Stomach smooth muscle (tissue), 2 donors: ENCODE measurements around the gene HTD2.
"Not testable (repeated sequence)": the region's sequence is repeated elsewhere in the genome, so short reads cannot be mapped to it uniquely, and the experiment has no call there.

Experiments
- H3K27ac ChIP-seq: one replicate; pipeline ENCODE4 v1.7.0; 2013; ENCODE audit warnings: mild to moderate bottlenecking, low read length, inconsistent platforms
- H3K27me3 ChIP-seq, 2 donors: one replicate each; pipeline ENCODE4 v1.7.0; 2013; ENCODE audit warnings: low read length in 2 of 2; ENCODE audit not compliant: insufficient read depth in 2 of 2, control insufficient read depth in 1 of 2
- H3K36me3 ChIP-seq, 2 donors: one replicate each; pipeline ENCODE4 v1.7.0; 2013; ENCODE audit warnings: low read length in 2 of 2; ENCODE audit not compliant: control insufficient read depth in 2 of 2, insufficient read depth in 2 of 2
- H3K4me1 ChIP-seq: one replicate; pipeline ENCODE4 v1.7.0; 2013; ENCODE audit warnings: low read length; ENCODE audit not compliant: control insufficient read depth, insufficient read depth
- H3K4me3 ChIP-seq, 2 donors: one replicate each; pipeline ENCODE4 v1.7.0; 2013; ENCODE audit warnings: low read length in 2 of 2
- H3K9ac ChIP-seq, 2 donors: one replicate each; pipeline ENCODE4 v1.7.0; 2013; ENCODE audit warnings: low read length in 2 of 2, mild to moderate bottlenecking in 1 of 2
- H3K9me3 ChIP-seq, 2 donors: one replicate each; pipeline ENCODE4 v1.7.0; 2013; ENCODE audit warnings: low read length in 2 of 2; ENCODE audit not compliant: control insufficient read depth in 2 of 2
- donor health status: healthy.
- donor health status: Pancreatic carcinoma.

Gene HTD2

GRCh38 chr3:58272891-58273290, 33.4 kb upstream of the HTD2 start:
- no peaks in the 10 kb centered on the region for H3K4me1 ChIP-seq
- H3K36me3 ChIP-seq, result peaks cover 5 to 14% of the 10 kb centered on the region in 2 donors
- H3K9ac ChIP-seq, result no peak overlapping the region
- no peaks in the 10 kb centered on the region for H3K27me3 ChIP-seq
- no peak overlapping the region for H3K4me3 ChIP-seq
- H3K27ac ChIP-seq, result no peak overlapping the region
- H3K9me3 ChIP-seq, result no peaks in the 10 kb centered on the region

GRCh38 chr3:58273362-58273761, 33.0 kb upstream of the HTD2 start:
- not testable (repeated sequence) for H3K27ac ChIP-seq

DNA sequence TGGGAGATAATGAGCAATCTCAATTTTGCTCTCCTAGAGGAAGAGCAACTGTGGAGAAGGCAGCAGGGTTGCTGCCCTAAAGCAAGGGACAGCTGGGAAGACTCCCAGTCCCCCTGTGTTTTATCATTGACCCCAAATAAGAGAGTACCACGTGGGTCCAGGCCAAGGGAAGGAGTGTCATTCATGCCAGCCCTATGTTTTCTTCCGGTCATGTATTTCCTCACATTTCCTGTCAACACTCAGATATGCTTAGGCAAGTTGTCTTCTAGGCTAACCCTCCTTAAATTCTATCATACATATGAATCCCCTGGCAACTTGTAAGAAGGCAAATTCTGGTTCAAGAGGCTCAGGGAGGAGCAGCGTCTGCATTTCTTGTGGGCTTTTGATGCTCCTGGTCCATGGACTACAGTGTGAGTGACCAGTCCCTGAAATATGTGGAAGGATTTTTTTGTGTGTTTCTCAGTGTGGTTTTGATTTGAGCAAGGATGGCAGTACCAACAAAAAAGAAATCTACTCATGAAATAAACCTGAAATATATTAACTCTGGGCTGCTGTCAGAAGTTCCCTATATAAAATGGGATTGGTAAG, 32.2 kb upstream of the HTD2 start:
- Histone ChIP-seq H3K9ac (no peak overlapping the region), H3K27ac (no peak overlapping the region), H3K9me3 (no peaks in the 10 kb centered on the region), H3K36me3 (peaks cover 5 to 8% of the 10 kb centered on the region in 2 donors), H3K27me3 (no peaks in the 10 kb centered on the region), H3K4me3 (no peak overlapping the region), H3K4me1 (no peaks in the 10 kb centered on the region)

More at GRCh38 chr3:58273362-58273761, 33.0 kb upstream of the HTD2 start:
- not testable (repeated sequence) for H3K9ac ChIP-seq, H3K4me1 ChIP-seq, H3K4me3 ChIP-seq, H3K27me3 ChIP-seq, H3K9me3 ChIP-seq
- peaks cover 5 to 12% of the 10 kb centered on the region in 2 donors for H3K36me3 ChIP-seq

- no peak overlapping the region for H3K27ac ChIP-seq
- no peak overlapping the region for H3K4me3 ChIP-seq
- H3K4me1 ChIP-seq, result no peaks in the 10 kb centered on the region
- H3K27me3 ChIP-seq, result no peaks in the 10 kb centered on the region
- no peak overlapping the region for H3K9ac ChIP-seq
- no peaks in the 10 kb centered on the region for H3K9me3 ChIP-seq
- peaks cover 5 to 7% of the 10 kb centered on the region in 2 donors for H3K36me3 ChIP-seq
These were observed 25.3 kb upstream of the HTD2 start for GRCh38 chr3:58281069-58281468.

DNA sequence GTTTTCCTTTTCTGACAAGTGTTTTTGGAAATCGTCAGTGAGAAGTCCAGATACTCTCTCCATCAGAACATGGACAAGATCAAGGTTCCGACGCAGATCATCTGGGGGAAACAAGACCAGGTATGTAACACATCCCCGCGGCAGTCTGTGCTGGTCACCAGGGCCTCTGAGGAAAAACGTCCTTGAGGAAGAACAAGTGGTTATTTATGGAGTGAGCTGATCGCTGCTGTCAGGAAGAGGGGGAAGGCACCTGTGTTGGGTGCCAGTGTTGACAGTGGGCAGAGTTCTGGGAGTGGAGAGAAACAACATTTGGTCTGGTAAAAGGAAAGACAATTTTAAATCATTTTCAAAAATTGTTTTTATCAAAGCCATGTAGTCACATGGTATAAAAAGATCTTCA, 21.0 kb upstream of the HTD2 start:
- no peak overlapping the region for H3K27ac ChIP-seq

DNA sequence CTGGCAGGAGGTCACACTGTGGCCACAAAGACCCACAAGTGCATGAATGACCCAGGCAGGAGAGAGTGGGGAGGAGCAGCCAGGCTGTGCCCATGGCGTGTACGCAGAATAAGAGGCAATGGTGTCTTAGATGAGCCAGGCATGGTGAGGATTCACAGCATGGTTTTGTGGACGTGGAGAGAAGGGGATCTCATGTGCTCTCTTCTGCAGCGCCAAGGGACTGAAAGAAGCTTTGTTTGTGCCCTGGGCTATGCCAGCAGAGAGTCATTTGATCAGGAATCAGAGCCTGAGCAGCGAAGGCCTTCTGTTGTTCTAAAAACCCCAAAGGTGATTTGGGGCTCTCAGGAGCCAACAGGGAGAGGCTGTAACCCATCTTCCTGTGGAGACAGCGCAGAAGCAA, 19.0 kb upstream of the HTD2 start:
- Histone ChIP-seq H3K4me1 (no peaks in the 10 kb centered on the region), H3K9me3 (no peaks in the 10 kb centered on the region), H3K36me3 (peaks cover 13 to 16% of the 10 kb centered on the region in 2 donors), H3K27ac (no peak overlapping the region), H3K9ac (no peak overlapping the region), H3K4me3 (no peak overlapping the region), H3K27me3 (no peaks in the 10 kb centered on the region)

More for the DNA sequence above, 21.0 kb upstream of the HTD2 start:
- H3K27me3 ChIP-seq, result no peaks in the 10 kb centered on the region
- H3K9me3 ChIP-seq, result no peaks in the 10 kb centered on the region
- peaks cover 13 to 16% of the 10 kb centered on the region in 2 donors for H3K36me3 ChIP-seq
- H3K4me1 ChIP-seq, result no peaks in the 10 kb centered on the region
- no peak overlapping the region for H3K4me3 ChIP-seq
- no peak overlapping the region for H3K9ac ChIP-seq

- Histone ChIP-seq H3K9ac (no peak overlapping the region), H3K36me3 (peaks cover 13 to 16% of the 10 kb centered on the region in 2 donors)
These were observed 18.1 kb upstream of the HTD2 start for GRCh38 chr3:58288011-58288728.

DNA sequence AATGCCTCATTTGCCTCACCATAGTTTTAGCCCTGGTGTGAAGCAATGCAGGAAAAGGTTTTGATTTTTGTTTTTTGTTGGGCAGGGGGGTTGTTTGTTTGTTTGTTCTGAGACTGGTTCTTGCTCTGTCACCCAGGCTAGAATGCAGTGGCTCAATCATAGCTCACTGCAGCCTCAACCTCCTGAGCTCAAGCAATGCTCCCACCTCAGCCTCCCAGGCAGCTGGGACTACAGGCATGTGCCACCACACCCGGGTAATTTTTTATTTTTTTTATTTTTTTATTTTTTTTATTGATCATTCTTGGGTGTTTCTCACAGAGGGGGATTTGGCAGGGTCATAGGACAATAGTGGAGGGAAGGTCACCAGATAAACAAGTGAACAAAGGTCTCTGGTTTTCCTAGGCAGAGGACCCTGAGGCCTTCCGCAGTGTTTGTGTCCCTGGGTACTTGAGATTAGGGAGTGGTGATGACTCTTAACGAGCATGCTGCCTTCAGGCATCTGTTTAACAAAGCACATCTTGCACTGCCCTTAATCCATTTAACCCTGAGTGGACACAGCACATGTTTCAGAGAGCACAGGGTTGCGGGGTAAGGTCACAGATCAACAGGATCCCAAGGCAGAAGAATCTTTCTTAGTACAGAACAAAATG, 17.2 kb upstream of the HTD2 start:
- peaks cover 13 to 14% of the 10 kb centered on the region in 2 donors for H3K36me3 ChIP-seq
- H3K9me3 ChIP-seq, H3K27ac ChIP-seq, H3K27me3 ChIP-seq, H3K4me3 ChIP-seq, H3K9ac ChIP-seq, H3K4me1 ChIP-seq: not testable (repeated sequence)

More at GRCh38 chr3:58288011-58288728, 18.1 kb upstream of the HTD2 start:
- Histone ChIP-seq H3K27ac (no peak overlapping the region), H3K27me3 (no peaks in the 10 kb centered on the region), H3K9me3 (no peaks in the 10 kb centered on the region), H3K4me3 (no peak overlapping the region), H3K4me1 (no peaks in the 10 kb centered on the region)

DNA sequence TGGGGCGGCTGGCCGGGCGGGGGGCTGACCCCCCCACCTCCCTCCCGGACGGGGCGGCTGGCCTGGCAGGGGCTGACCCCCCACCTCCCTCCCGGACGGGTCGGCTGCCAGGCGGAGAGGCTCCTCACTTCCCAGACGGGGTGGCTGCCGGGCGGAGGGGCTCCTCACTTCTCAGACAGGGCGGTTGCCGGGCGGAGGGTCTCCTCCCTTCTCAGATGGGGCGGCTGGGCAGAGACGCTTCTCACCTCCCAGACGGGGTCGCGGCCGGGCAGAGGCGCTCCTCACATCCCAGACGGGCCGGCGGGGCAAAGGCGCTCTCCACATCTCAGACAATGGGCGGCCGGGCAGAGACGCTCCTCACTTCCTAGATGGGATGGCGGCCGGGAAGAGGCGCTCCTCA, 15.9 kb upstream of the HTD2 start:
- not testable (repeated sequence) for H3K9me3 ChIP-seq, H3K9ac ChIP-seq, H3K4me1 ChIP-seq, H3K4me3 ChIP-seq, H3K27ac ChIP-seq, H3K27me3 ChIP-seq
- H3K36me3 ChIP-seq, result peaks cover 9 to 10% of the 10 kb centered on the region in 2 donors

DNA sequence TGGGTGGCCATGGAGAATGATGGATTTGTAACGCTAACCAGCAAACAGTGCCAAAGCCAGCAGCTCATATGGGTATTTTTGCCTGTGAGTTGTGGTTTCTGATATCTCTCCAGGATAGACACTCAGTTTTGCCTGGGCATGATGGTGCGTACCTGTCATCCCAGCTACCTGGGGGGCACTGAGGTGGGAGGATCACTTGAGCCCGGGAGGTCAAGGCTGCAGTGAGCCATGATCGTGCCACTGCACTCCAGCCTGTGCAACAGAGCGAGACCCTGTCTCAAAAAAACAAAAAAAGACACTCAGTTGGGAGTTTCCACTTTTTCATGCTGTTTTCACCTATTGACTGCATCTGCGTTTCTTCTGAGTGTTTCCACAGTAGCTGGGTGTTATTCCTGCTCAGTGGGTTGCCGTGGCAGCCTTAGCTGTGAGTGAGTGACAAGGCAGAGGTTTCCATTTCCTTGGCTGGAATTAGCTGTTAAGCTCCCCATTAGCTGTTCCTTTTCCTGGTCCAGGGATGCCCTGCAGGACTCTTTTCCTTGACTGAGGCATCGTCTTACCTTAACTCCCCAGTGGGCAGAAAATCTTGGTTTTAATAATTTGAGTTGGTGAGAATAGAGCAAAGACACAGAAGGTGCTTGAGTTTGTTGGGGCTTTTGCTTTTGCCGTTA, 14.5 kb upstream of the HTD2 start:
- Histone ChIP-seq H3K4me1 (no peaks in the 10 kb centered on the region), H3K27me3 (no peaks in the 10 kb centered on the region), H3K9ac (no peak overlapping the region), H3K36me3 (peaks cover 9% of the 10 kb centered on the region in 2 donors), H3K27ac (no peak overlapping the region), H3K9me3 (no peaks in the 10 kb centered on the region), H3K4me3 (no peak overlapping the region)
